HG02642 (cell line): ENCODE results near the gene GPR137B.
A peak's percentile ranks its signal among the peaks of the same experiment; 100 is the strongest.
"Not testable (repeated sequence)": the region's sequence is repeated elsewhere in the genome, so short reads cannot be mapped to it uniquely, and the experiment has no call there.

Source experiments
- ATAC-seq: cut with Tn5 transposase; IDR thresholded peaks from one replicate; pipeline ENCODE4 v1.9.1; 2021; ENCODE audit warnings: mild to moderate bottlenecking; ENCODE audit not compliant: unreplicated experiment, poor library complexity

Gene GPR137B

DNA sequence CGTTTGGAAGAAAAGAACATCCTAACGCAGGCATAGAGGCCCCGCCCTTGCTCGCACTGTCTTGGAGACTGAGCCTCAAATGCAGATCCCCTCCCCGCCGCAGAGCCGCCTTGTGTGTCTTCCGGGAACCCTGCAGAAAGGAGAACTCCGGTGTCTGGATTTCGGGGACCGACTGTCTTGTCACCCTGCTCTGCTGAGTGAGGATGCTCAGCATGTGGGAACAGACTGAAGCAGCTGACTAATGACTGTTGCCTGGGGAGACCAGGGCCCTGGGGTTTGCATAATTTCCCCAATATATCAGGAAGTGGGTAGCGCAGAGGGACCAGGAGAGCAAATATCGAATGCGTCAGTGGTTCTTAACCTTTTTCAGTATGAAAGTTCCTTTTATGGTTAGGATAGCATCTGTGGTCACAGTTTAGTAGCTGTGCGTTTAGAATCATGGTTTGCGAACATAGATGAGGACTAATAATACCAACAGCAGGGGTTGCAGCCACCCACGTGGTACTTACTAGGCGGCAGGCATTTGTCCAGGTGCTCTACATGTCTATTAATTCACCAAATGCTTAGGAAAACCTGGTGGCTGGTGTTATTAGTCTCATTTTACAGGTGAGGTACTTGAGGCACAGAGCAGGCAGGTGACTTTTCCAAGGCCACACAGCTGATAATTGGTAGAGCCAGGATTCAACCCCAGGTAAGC, 14.3 kb downstream of the GPR137B start:
- ATAC-seq, result peak; percentile 79

DNA sequence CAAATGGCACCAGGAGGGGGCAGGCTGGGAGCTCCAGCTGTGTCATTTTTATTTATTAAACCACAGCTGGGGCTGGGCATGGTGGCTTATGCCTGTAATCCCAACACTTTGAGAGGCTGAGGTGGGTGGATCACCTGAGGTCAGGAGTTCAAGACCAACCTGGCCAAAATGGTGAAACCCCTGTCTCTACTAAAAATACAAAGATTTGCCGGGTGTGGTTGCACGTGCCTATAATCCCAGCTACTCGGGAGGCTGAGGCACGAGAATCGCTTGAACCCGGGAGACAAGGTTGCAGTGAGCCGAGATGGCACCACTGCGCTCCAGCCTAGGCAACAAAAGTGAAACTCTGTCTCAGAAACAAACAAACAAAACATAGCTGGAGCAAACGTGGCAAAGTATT, 15.7 kb downstream of the GPR137B start:
- not testable (repeated sequence) for ATAC-seq

DNA sequence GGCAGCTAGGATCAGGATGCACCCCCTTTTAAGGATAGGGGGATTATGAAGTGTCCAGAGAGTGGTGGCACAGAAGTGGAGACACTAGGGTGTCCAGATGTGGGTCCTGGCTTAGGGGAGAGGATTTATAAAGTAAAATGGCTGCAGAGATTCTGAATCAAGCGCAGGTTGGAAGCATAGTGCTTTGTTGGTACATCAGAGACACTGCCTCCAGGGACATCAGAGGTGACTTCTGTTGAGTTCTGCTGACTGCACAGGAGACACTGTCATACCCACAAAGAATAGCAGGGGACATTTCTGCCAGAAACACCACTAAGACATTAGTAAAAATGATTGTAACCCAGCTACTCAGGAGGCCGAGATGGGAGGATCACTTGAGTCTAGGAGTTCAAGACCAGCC, 16.4 kb downstream of the GPR137B start:
- ATAC-seq, result no peak

DNA sequence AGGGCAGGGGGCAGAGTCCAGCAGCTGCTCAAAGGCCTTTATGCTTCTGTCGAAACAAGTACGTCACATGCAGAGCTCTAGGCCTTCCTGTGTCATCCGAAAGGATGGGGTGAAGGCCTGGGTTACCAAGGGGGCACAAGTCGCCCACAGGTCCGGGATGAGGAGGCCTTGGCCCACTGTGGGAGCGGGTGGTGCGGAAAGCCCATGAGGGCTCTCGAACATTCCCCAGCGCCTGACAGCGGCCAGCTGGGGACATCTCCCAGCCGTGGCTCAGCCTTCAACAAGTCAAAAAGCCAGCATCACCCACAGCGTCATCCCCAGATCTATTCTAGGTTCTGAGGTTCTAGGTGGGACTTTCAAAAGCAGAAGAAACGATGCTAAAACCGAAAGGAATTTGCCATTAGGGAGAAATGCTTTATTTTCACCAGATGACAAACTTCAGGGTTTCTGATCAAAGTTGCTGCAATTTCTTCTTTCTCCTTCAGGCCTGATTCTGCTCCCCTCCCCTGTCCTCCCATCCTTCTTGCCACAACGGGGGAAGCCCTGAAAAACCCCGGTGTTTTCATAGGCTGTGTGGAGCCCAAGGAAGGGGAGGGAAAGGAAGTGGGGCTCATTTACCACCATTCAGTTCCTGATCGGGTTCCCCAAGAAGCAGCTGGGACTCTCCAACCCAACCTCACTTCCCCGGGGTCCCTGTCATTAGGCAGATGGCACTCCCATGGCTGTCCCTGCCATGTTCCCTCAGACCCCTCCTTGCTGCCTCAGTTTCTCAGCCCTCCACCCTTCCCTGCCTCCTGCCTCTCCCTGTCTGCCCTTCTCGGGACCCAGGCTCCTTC, 17.6 kb downstream of the GPR137B start:
- peak; percentile 49 for ATAC-seq

GRCh38 chr1:236160540-236161127, 18.3 kb downstream of the GPR137B start:
- ATAC-seq, result no peak

DNA sequence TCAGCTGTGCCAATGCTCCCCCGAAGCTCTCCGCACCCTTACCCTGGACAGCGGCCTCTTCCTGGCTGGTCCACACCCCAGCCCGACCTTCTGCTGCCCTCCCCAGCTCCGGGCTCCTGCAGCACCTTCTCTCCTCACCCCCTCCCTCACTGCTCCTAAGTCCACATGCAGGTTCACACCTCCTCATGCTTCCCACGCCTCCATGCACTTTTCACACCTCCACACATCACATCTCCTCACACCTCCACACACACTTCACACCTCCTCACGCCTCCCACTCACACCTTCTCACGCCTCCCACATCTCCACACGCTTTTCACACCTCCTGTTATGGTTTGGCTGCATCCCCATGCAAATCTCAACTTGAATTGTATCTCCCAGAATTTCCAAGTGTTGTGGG, 18.9 kb downstream of the GPR137B start:
- ATAC-seq, result no peak

- ATAC-seq, result not testable (repeated sequence)
Measured at GRCh38 chr1:236161755-236162154, 19.4 kb downstream of the GPR137B start.

DNA sequence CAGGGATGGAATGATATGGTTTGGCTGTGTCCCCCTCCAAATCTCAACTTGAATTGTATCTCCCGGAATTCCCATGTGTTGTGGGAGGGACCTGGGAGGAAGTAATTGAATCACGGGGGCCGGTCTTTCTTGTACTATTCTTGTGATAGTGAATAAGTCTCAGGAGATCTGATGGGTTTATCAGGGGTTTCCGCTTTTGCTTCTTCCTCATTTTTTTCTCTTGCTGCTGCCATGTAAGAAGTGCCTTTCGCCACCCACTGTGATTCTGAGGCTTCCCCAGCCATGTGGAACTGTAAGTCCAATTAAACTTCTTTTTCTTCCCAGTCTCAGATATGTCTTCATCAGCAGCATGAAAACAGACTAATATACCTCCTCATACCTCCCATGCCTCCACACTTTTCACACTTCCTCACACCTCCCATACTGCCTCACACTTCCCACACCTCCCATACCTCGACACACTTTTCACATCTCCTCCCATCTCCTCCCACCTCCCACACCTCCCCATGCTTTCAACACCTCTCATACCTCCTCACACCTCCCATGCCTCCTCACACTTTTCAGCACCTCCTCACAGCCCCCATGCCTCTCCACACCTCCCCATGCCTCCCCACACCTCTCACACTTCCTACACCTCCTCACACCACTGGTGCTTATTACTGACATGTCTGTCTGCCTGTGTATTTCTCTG, 21.3 kb downstream of the GPR137B start:
- no peak for ATAC-seq

- no peak for ATAC-seq
Measured at GRCh38 chr1:236164273-236164672, 21.9 kb downstream of the GPR137B start.

GRCh38 chr1:236165238-236165981, 23.1 kb downstream of the GPR137B start:
- ATAC-seq, result no peak

GRCh38 chr1:236166041-236166440, 23.7 kb downstream of the GPR137B start:
- no peak for ATAC-seq

GRCh38 chr1:236167154-236167553, 24.8 kb downstream of the GPR137B start:
- no peak for ATAC-seq

DNA sequence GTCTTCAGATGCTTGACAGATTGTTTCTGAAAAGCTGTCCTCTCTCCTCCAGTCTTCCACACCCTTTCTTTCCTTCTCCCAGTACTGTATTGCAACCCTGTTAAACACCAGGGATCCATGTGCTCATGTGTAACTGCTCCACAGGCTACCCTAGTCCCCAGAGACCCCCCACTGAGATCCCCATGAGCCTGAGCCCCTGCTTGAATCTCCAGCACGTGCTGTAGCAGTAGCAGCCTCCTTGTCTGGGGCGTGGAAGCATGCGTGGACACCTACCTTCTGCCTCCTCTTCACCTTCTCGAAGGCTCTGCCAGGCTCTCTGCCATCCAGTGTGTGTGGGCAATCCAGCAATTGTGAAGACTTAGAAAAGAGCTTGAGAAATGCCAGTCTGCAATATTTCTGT, 25.2 kb downstream of the GPR137B start:
- no peak for ATAC-seq

DNA sequence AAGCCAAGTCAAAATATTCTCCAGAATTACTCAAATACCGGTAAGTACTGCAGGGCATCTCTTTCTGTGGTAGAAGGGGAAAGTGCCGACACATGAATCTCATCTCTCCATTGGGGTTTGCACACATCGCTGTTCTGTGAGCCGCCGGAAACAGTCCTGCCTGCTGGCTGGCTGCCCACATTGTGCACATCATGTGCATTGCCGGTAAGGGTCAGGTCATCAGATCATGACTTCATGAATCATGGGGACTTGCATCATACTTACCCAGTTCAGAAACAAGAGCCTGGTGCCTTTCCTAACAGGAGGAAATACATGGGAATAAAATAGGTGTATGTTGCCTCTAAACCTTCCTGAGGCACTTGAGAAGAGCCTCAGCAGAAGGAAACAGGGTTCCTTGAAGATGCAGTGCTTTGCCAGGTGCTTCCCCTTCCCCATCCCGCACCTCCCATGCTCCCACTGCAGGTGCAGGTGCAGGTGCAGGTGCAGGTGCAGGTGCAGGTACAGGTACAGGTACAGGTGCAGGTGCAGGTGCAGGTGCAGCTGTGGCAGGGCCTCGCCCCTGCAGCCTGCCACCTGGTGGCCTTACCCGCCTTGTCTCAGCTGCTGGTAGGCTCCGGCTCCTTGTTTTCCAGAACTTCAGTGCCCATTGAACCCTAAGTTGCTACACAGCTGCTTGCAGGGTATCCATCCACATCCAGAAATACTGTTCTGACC, 26.5 kb downstream of the GPR137B start:
- no peak for ATAC-seq

- ATAC-seq, result no peak
Measured at GRCh38 chr1:236172041-236172579, 29.8 kb downstream of the GPR137B start.

DNA sequence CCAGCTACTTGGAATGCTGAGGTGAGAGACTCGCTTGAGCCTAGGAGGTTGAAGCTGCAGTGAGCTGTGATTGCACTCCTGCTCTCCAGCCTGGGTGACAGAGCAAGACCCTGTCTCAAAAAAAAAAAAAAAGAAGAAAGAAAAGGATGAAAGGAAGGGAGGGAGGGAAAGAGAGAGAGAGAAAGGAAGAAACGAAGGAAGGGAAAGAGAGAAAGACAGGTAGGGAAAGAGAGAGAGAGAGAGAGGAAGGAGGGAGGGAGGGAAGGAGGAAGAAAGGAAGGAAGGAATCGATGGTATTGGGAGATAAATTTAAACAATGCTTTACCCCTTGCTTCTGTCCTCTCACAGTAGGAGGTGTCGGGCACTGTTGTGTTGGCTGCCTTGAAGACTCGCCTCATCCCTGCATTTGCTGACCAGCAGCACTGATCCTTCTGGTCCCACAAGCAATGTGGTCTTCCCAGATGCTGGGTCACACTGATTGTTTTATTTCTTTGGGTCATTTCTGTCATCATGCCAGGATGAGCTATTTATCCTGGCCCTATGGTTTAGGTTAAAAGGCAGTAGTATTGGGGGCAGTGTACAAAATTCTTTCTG, 30.9 kb downstream of the GPR137B start:
- no peak for ATAC-seq

DNA sequence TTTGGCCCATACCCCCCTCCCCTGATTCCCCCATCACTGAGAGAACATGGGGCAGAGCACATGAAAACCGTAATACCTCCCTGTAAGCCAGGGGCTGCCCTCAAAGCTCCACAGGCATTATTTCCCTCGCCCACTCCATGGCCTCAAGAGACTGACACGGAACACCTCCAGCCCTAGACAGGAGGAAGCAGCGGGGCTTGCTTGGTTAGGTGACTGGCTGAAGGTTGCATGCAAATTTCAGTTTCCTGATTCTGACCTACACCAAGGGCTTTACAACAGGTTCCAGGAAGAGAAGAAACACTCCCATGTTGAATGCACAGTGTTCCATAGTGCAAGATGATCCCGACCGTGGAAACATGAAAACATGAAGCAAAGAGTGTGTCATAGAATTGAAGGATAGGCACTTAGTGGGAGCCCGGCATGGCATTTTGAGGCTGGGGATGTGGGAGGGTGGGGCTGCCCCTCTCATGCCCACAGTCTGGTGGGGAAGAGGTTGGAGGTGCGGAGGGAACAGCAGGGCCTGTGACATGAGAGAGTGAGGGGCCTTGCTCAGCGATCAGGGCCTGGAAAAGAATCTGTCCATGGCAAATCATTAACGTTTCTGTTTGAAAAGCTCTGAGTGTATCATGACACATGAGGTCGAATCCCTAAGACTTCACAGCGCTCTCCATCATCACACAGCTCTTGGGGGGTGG, 33.5 kb downstream of the GPR137B start:
- ATAC-seq, result peak; percentile 91
